ENCODE data around the gene TRIB2.

GRCh38 chr2:12716282-12717190, at the start of gene TRIB2:
- TF ChIP-seq EZH2 (IDR thresholded peaks at IDR 0.05) = no peak
- 0 out of 2 replicates have a peak, but pooled peaks have one; percentile 37 for TF ChIP-seq POLR2AphosphoS5 (IDR thresholded peaks at IDR 0.05; ENCODE audit: borderline replicate concordance, low read depth, low read length)
